Aorta (tissue), 5 donors: ENCODE data around the gene PILRB. TPM values are rescaled to one million over a fixed set of nuclear protein-coding genes. Genes with fewer than 3 reads are reported as not detected.
"Not testable (repeated sequence)": the region's sequence is repeated elsewhere in the genome, so short reads cannot be mapped to it uniquely, and the experiment has no call there.

Source experiments
- ATAC-seq: fragments of 200-7000 bp; cut with Tn5 transposase; one replicate; pipeline ENCODE4 v1.9.1; 2022; ENCODE audit warnings: moderate library complexity; ENCODE audit not compliant: low FRiP score
- DNase-seq, 2 donors: peaks; one replicate each; pipeline ENCODE4 v3.0.0-alpha.2; 2020
- H3K27ac ChIP-seq, 2 donors: one replicate each; pipeline ENCODE4 v1.5.1; 2013; ENCODE audit warnings: low read length in 2 of 2, mild to moderate bottlenecking in 2 of 2, moderate library complexity in 2 of 2, control low read depth in 1 of 2, inconsistent platforms in 1 of 2, low read depth in 1 of 2
- H3K27me3 ChIP-seq, 2 donors: one replicate each; pipeline ENCODE4 v1.6.1; 2013; ENCODE audit warnings: control low read depth in 1 of 2, low read length in 1 of 2, mild to moderate bottlenecking in 1 of 2, moderate library complexity in 1 of 2; ENCODE audit not compliant: insufficient read depth in 2 of 2, control insufficient read depth in 1 of 2
- H3K36me3 ChIP-seq, 2 donors: one replicate each; pipeline ENCODE4 v1.6.1; 2013; ENCODE audit warnings: control low read depth in 1 of 2, low read length in 1 of 2, mild to moderate bottlenecking in 1 of 2; ENCODE audit not compliant: insufficient read depth in 2 of 2, control insufficient read depth in 1 of 2
- H3K4me1 ChIP-seq, 2 donors: one replicate each; pipeline ENCODE4 v1.6.1; 2013; ENCODE audit warnings: low read length in 2 of 2, control low read depth in 1 of 2, mild to moderate bottlenecking in 1 of 2, moderate library complexity in 1 of 2; ENCODE audit not compliant: insufficient read depth in 2 of 2, control insufficient read depth in 1 of 2
- H3K4me3 ChIP-seq, 2 donors: one replicate each; pipeline ENCODE4 v1.5.1; 2013; ENCODE audit warnings: low read length in 2 of 2, control low read depth in 1 of 2, mild to moderate bottlenecking in 1 of 2
- H3K9me3 ChIP-seq: one replicate; pipeline ENCODE4 v1.6.1; 2013; ENCODE audit warnings: mild to moderate bottlenecking, low read length; ENCODE audit not compliant: control insufficient read depth
- WGBS, 2 donors: extraction: QIAGEN DNeasy Blood & Tissue Kit; methylation state at CpG; one replicate each; pipeline ENCODE4 v1.1.7; 2013; 5-methylcytosine and 5-hydroxymethylcytosine counted together
- intact Hi-C, 2 donors: fragments of 100-400 bp; cut with DNase I; formaldehyde crosslinking; loops; one replicate each; pipeline versions ENCODE4 v1.14.2 to v1.15.0; 2022
- polyA plus RNA-seq, 2 donors: library from polyadenylated mRNA; stranded (reverse); fragments of 200-250 nt; gene quantifications; one replicate each; pipeline ENCODE4 v1.2.3, GENCODE V29; 2013
- total RNA-seq, 2 donors: library from RNA; stranded (reverse); fragmentation: NEBNext Ultra II Directional; extraction: Animal tissue kit (Norgen Biotek cat#: 25700); gene quantifications; one replicate each; pipeline ENCODE4 v1.2.1, GENCODE V29; 2021
- donor health status: healthy with polysubstance abuse.
- donor health status: Bipolar disorder and iron deficiency.
- donor health status: DM: no; HTN: no; CAD: no.
- donor health status: DM: no; HTN: no; CAD: no.
- donor health status: DM: yes; HTN: yes; CAD: no.

Gene PILRB
- total and polyA plus RNA-seq, 4 donors: 13.9 to 186 (median 40.9) TPM

GRCh38 chr7:100341286-100341685 lies 16.6 kb upstream of the PILRB start:
- intact Hi-C loops, H3K36me3 ChIP-seq: not testable (repeated sequence)

GRCh38 chr7:100342765-100343164 lies 15.2 kb upstream of the PILRB start:
- H3K27me3 ChIP-seq: no peaks in the 10 kb centered on the region
- no peaks in the 10 kb centered on the region for H3K9me3 ChIP-seq
- no peak overlapping the region for H3K4me3 ChIP-seq
- H3K36me3 ChIP-seq: peaks cover 4 to 7% of the 10 kb centered on the region in 2 donors
- no peak for DNase-seq
- 36 to 37% methylated on average over 6 of the region's 6 CpGs for WGBS, 2 donors
- no peaks in the 10 kb centered on the region for H3K4me1 ChIP-seq
- H3K27ac ChIP-seq: no peak overlapping the region
- no peak for ATAC-seq
- intact Hi-C loops: no loop called here

More at GRCh38 chr7:100341286-100341685, 16.6 kb upstream of the PILRB start:
- H3K27me3 ChIP-seq, H3K9me3 ChIP-seq, ATAC-seq, H3K27ac ChIP-seq, H3K4me3 ChIP-seq, DNase-seq, H3K4me1 ChIP-seq: not testable (repeated sequence)
- 80% methylated on average over 6 of the region's 6 CpGs for WGBS, 2 donors

GRCh38 chr7:100344124-100344559 lies 13.8 kb upstream of the PILRB start:
- intact Hi-C loops, H3K27ac ChIP-seq, H3K4me1 ChIP-seq, ATAC-seq, H3K27me3 ChIP-seq, DNase-seq, H3K9me3 ChIP-seq, H3K36me3 ChIP-seq, H3K4me3 ChIP-seq: not testable (repeated sequence)
- 86 to 92% methylated on average over 3 of the region's 4 CpGs for WGBS, 2 donors

- H3K27me3 ChIP-seq, DNase-seq, H3K4me1 ChIP-seq, H3K4me3 ChIP-seq, intact Hi-C loops, H3K27ac ChIP-seq, H3K9me3 ChIP-seq, H3K36me3 ChIP-seq: not testable (repeated sequence)
- WGBS, 2 donors: 69 to 76% methylated on average over 9 to 10 of the region's 13 CpGs
- ATAC-seq: peak; percentile 85
Observed at GRCh38 chr7:100344560-100345287, 13.2 kb upstream of the PILRB start.

GRCh38 chr7:100345288-100345672 lies 12.6 kb upstream of the PILRB start:
- H3K4me3 ChIP-seq, H3K4me1 ChIP-seq, intact Hi-C loops, H3K9me3 ChIP-seq, H3K27ac ChIP-seq, H3K27me3 ChIP-seq, ATAC-seq, H3K36me3 ChIP-seq: not testable (repeated sequence)
- DNase-seq: peak; percentile 83 to 91
- whole genome bisulfite sequencing, 2 donors: 0 to 2% methylated on average over 3 of the region's 5 CpGs

- Histone ChIP-seq H3K36me3 (peaks cover 8 to 9% of the 10 kb centered on the region in 2 donors), H3K27ac (no peak overlapping the region), H3K9me3 (no peaks in the 10 kb centered on the region), H3K4me1 (no peaks in the 10 kb centered on the region), H3K27me3 (no peaks in the 10 kb centered on the region), H3K4me3 (no peak overlapping the region)
- ATAC-seq (no peak), DNase-seq (no peak)
- intact Hi-C loops: no loop called here
Observed at GRCh38 chr7:100346921-100347320, 11.0 kb upstream of the PILRB start.

GRCh38 chr7:100348805-100349204 lies 9.1 kb upstream of the PILRB start:
- DNase-seq (no peak), ATAC-seq (no peak)
- Histone ChIP-seq H3K4me3 (no peak overlapping the region), H3K27ac (no peak overlapping the region), H3K27me3 (no peaks in the 10 kb centered on the region), H3K36me3 (peaks cover 8% of the 10 kb centered on the region in 2 donors), H3K9me3 (no peaks in the 10 kb centered on the region), H3K4me1 (no peaks in the 10 kb centered on the region)
- intact Hi-C loops: no loop called here

GRCh38 chr7:100349757-100350156 lies 8.2 kb upstream of the PILRB start:
- Histone ChIP-seq H3K27ac (no peak overlapping the region), H3K4me3 (no peak overlapping the region), H3K27me3 (no peaks in the 10 kb centered on the region), H3K36me3 (peaks cover 8% of the 10 kb centered on the region in 2 donors), H3K4me1 (no peaks in the 10 kb centered on the region), H3K9me3 (no peaks in the 10 kb centered on the region)
- ATAC-seq: no peak
- DNase-seq: peak in 1 of 2 donors; percentile 45
- WGBS, 2 donors: 94% methylated on average over 6 of the region's 6 CpGs
- intact Hi-C loops: no loop called here

GRCh38 chr7:100351657-100352058 lies 6.3 kb upstream of the PILRB start:
- 87 to 91% methylated on average over 6 of the region's 6 CpGs for WGBS, 2 donors
- Histone ChIP-seq H3K36me3 (peaks cover 8% of the 10 kb centered on the region in 2 donors), H3K27me3 (no peaks in the 10 kb centered on the region), H3K9me3 (no peaks in the 10 kb centered on the region), H3K4me3 (no peak overlapping the region), H3K27ac (no peak overlapping the region), H3K4me1 (no peaks in the 10 kb centered on the region)
- intact Hi-C loops: no loop called here
- no peak for ATAC-seq
- DNase-seq: peak in 1 of 2 donors; percentile 72
